Glomerular visceral epithelial cell (primary cell): Measurements from ENCODE around the gene PDK2.

Source experiments
- DNase-seq: peaks from one replicate; pipeline ENCODE4 v3.0.0-alpha.2; 2016; ENCODE audit errors: extremely low spot score

The PDK2 gene

GRCh38 chr17:50117202-50118051 lies 22.3 kb downstream of the PDK2 start:
- DNase-seq, result no peak

- no peak for DNase-seq
Observed at GRCh38 chr17:50118076-50118827, 23.1 kb downstream of the PDK2 start.

GRCh38 chr17:50118828-50119218 lies 23.7 kb downstream of the PDK2 start:
- no peak for DNase-seq

- no peak for DNase-seq
Observed at GRCh38 chr17:50120475-50121253, 25.5 kb downstream of the PDK2 start.

- no peak for DNase-seq
Observed at GRCh38 chr17:50122945-50123344, 27.8 kb downstream of the PDK2 start.

GRCh38 chr17:50123649-50124349 lies 28.6 kb downstream of the PDK2 start:
- peak; percentile 69 for DNase-seq

GRCh38 chr17:50125420-50125997 lies 30.4 kb downstream of the PDK2 start:
- no peak for DNase-seq

- DNase-seq, result peak; percentile 51
Observed at GRCh38 chr17:50127697-50128361, 32.7 kb downstream of the PDK2 start.

- DNase-seq, result no peak
Observed at GRCh38 chr17:50128441-50129352, 33.5 kb downstream of the PDK2 start.

GRCh38 chr17:50129353-50129727 lies 34.2 kb downstream of the PDK2 start:
- no peak for DNase-seq

GRCh38 chr17:50129728-50130558 lies 34.8 kb downstream of the PDK2 start, which contains the start of gene SAMD14:
Gene SAMD14 (minus strand): TSS chr17:50130160. CDS start chr17:50124959, 5,201 bp downstream.
- DNase-seq, result peak; percentile 62

GRCh38 chr17:50130559-50131305 lies 35.6 kb downstream of the PDK2 start:
- no peak for DNase-seq

- DNase-seq, result no peak
Observed at GRCh38 chr17:50132104-50132794, 37.1 kb downstream of the PDK2 start.

GRCh38 chr17:50133028-50133768 lies 38.0 kb downstream of the PDK2 start:
- peak; percentile 54 for DNase-seq

- no peak for DNase-seq
Observed at GRCh38 chr17:50133769-50134099, 38.6 kb downstream of the PDK2 start.

GRCh38 chr17:50134206-50135110 lies 39.3 kb downstream of the PDK2 start:
- DNase-seq, result no peak
